HCT116 (cell line): ENCODE results near the gene PTPMT1. TPM values are rescaled to one million over a fixed set of nuclear protein-coding genes. Genes with fewer than 3 reads are reported as not detected.

Experiments used
- ATAC-seq: fragments of 200-7000 bp; cut with Tn5 transposase; 2 replicates; pipeline ENCODE4 v1.9.1; 2020; ENCODE audit warnings: mild to moderate bottlenecking, moderate library complexity
- BruUV-seq: library from RNA; stranded (reverse); fragments of 400-500 nt; replicated peaks from 2 replicates; lab custom pipeline; 2021; lab: Mats Ljungman, UMichigan
- CTCF ChIA-PET: fragments of 300-600 bp; sonication (Branson Sonifier 250); formaldehyde crosslinking; loops from one replicate; lab custom pipeline; 2021; ENCODE audit warnings: antibody characterized with exemption; lab: Charles Lee
- POLR2A ChIA-PET: fragments of 300-600, 350-600 bp; sonication (Branson Sonifier 250); formaldehyde crosslinking; loops from one replicate; lab custom pipeline; 2021; ENCODE audit warnings: antibody characterized with exemption; lab: Charles Lee
- RAD21 ChIA-PET, 2 experiments: fragments of 300-600 bp; sonication (Branson Sonifier 250); formaldehyde crosslinking; loops; one replicate each; lab custom pipeline; 2023; ENCODE audit warnings: low total read pairs in 2 of 2; ENCODE audit not compliant: uncharacterized antibody in 2 of 2, unreplicated experiment in 2 of 2, low non-redundant PET in 1 of 2; lab: Charles Lee
- DNase-seq: peaks from one replicate; pipeline ENCODE4 v3.0.0-alpha.2; 2010; ENCODE audit warnings: low read depth, low spot score
- H2AFZ ChIP-seq: fragments of 200-600 bp; shearing (Covaris generic), sonication (generic); 2 replicates; pipeline ENCODE4 v1.6.1; 2017; ENCODE audit warnings: low read depth, mixed run types, mixed read lengths, antibody characterized with exemption, low read length; ENCODE audit not compliant: poor library complexity, severe bottlenecking
- H3K27ac ChIP-seq: 2 replicates; pipeline ENCODE4 v1.5.1; 2012; ENCODE audit warnings: low read depth, low read length
- H3K27me3 ChIP-seq: fragments of 200-600 bp; sonication (generic); 2 replicates; pipeline ENCODE4 v1.6.1; 2016; ENCODE audit warnings: mixed run types, low read length, mixed read lengths; ENCODE audit not compliant: insufficient read depth
- H3K36me3 ChIP-seq, 2 experiments: fragments of 200-500 bp in 1 of 2; fragments of 200-600 bp in 1 of 2; sonication (Bioruptor generic) in 1 of 2; sonication (generic) in 1 of 2; 2 replicates each; pipeline versions ENCODE4 v1.5.1 to v1.6.1; 2014 to 2016; ENCODE audit warnings: low read length in 2 of 2, inconsistent platforms in 1 of 2, mixed read lengths in 1 of 2, mixed run types in 1 of 2; ENCODE audit not compliant: insufficient read depth in 2 of 2, control insufficient read depth in 1 of 2
- H3K4me1 ChIP-seq, 2 experiments: fragments of 200-600 bp in 1 of 2; sonication (generic) in 1 of 2; 2 replicates each; pipeline versions ENCODE4 v1.5.1 to v1.6.1; 2012 to 2017; ENCODE audit warnings: low read length in 2 of 2, inconsistent platforms in 1 of 2, mild to moderate bottlenecking in 1 of 2, mixed read lengths in 1 of 2, mixed run types in 1 of 2, moderate library complexity in 1 of 2; ENCODE audit not compliant: insufficient read depth in 2 of 2, control insufficient read depth in 1 of 2
- H3K4me2 ChIP-seq: fragments of 200-600 bp; sonication (generic); 2 replicates; pipeline ENCODE4 v1.6.1; 2017; ENCODE audit warnings: mixed run types, low read length, mixed read lengths
- H3K4me3 ChIP-seq, 2 experiments: fragments of 200-600 bp in 1 of 2; sonication (generic) in 1 of 2; replicated peaks in 1 of 2; 2 replicates each; pipeline ENCODE4 v1.5.1; 2011 to 2016; ENCODE audit warnings: low read length in 2 of 2, control low read depth in 1 of 2, low read depth in 1 of 2, mild to moderate bottlenecking in 1 of 2, mixed read lengths in 1 of 2, mixed run types in 1 of 2
- H3K79me2 ChIP-seq: fragments of 200-600 bp; sonication (generic); 2 replicates; pipeline ENCODE4 v1.6.1; 2017; ENCODE audit warnings: mild to moderate bottlenecking, mixed run types, low read length, moderate library complexity, mixed read lengths; ENCODE audit not compliant: insufficient read depth
- H3K9ac ChIP-seq: fragments of 200-600 bp; sonication (generic); 2 replicates; pipeline ENCODE4 v1.6.1; 2016; ENCODE audit warnings: low read length, mixed read lengths
- H3K9me2 ChIP-seq: fragments of 200-600 bp; sonication (generic), shearing (Covaris generic); 2 replicates; pipeline ENCODE4 v1.6.1; 2017; ENCODE audit warnings: mixed run types, mild to moderate bottlenecking, moderate library complexity; ENCODE audit not compliant: insufficient read depth
- H3K9me3 ChIP-seq, 2 experiments: fragments of 200-500 bp in 1 of 2; fragments of 200-600 bp in 1 of 2; sonication (Bioruptor generic) in 1 of 2; sonication (generic) in 1 of 2; 2 replicates each; pipeline ENCODE4 v1.6.1; 2014 to 2017; ENCODE audit warnings: low read length in 2 of 2, mixed read lengths in 2 of 2, inconsistent platforms in 1 of 2, low read depth in 1 of 2, mild to moderate bottlenecking in 1 of 2, mixed run types in 1 of 2, moderate library complexity in 1 of 2; ENCODE audit not compliant: control insufficient read depth in 1 of 2, insufficient read depth in 1 of 2
- H4K20me1 ChIP-seq: fragments of 200-600 bp; sonication (generic), shearing (Covaris generic); 2 replicates; pipeline ENCODE4 v1.6.1; 2017; ENCODE audit warnings: mixed run types, mild to moderate bottlenecking, moderate library complexity; ENCODE audit not compliant: insufficient read depth
- ATF3 ChIP-seq: IDR thresholded peaks from 2 replicates; pipeline ENCODE4 v1.6.1; 2012
- CBX3 ChIP-seq: IDR thresholded peaks from 2 replicates; pipeline ENCODE4 v1.6.1; 2012; ENCODE audit warnings: low read depth
- CEBPB ChIP-seq: IDR thresholded peaks from 2 replicates; pipeline ENCODE4 v1.6.1; 2012; ENCODE audit warnings: low read depth
- CTCF ChIP-seq, 3 experiments: fragments of 200-600 bp in 1 of 3; sonication (generic) in 1 of 3; IDR thresholded peaks in 2 of 3; conservative IDR thresholded peaks in 1 of 3; 2 replicates each; pipeline ENCODE4 v1.5.1; 2012 to 2017; ENCODE audit warnings: low read depth in 2 of 3, low read length in 2 of 3, antibody characterized with exemption in 1 of 3, borderline replicate concordance in 1 of 3, control low read depth in 1 of 3, mild to moderate bottlenecking in 1 of 3, mixed read lengths in 1 of 3, mixed run types in 1 of 3, moderate library complexity in 1 of 3; ENCODE audit not compliant: insufficient read depth in 1 of 3
- ELF1 ChIP-seq: IDR thresholded peaks from 2 replicates; pipeline ENCODE4 v1.6.1; 2012; ENCODE audit warnings: low read depth, borderline replicate concordance
- MAX ChIP-seq: IDR thresholded peaks from 2 replicates; pipeline ENCODE4 v1.6.1; 2012
- REST ChIP-seq: IDR thresholded peaks from 2 replicates; pipeline ENCODE4 v1.6.1; 2012; ENCODE audit warnings: low read depth
- SIN3A ChIP-seq: IDR thresholded peaks from 2 replicates; pipeline ENCODE4 v1.6.1; 2012; ENCODE audit warnings: low read depth
- SP1 ChIP-seq: IDR thresholded peaks from 2 replicates; pipeline ENCODE4 v1.6.1; 2012; ENCODE audit warnings: low read depth
- TCF7L2 ChIP-seq: IDR thresholded peaks from 2 replicates; pipeline ENCODE4 v1.7.0; 2011; ENCODE audit warnings: borderline replicate concordance, inconsistent platforms; ENCODE audit not compliant: insufficient read depth, insufficient read length; ENCODE audit errors: extremely low read depth
- ZFX ChIP-seq: fragments of 450-650 bp; IDR thresholded peaks from 2 replicates; pipeline ENCODE4 v1.6.1; 2017
- ZNF274 ChIP-seq: fragments of 200-500 bp; sonication (Bioruptor generic); IDR thresholded peaks from 2 replicates; pipeline ENCODE4 v1.6.1; 2014; ENCODE audit warnings: mild to moderate bottlenecking, low read depth, low read length, inconsistent platforms
- intact Hi-C: fragments of 100-400 bp; cut with micrococcal nuclease; formaldehyde crosslinking; loops from 2 replicates; pipeline ENCODE4 v1.10.0; 2022
- total RNA-seq: library from RNA; stranded (reverse); gene quantifications from one replicate; pipeline ENCODE4 v1.2.1, GENCODE V29; 2021; ENCODE audit not compliant: unreplicated experiment

PTPMT1 gene
- total RNA-seq, 1 experiment from 2014 or later: 71.6 TPM

GRCh38 chr11:47607380-47607779 is 42.0 kb downstream of the PTPMT1 start:
- Histone ChIP-seq H3K27ac (no peak overlapping the region), H3K9me3 (no peaks in the 10 kb centered on the region), H3K79me2 (no peaks in the 10 kb centered on the region), H3K4me3 (no peak overlapping the region), H2AFZ (no peak overlapping the region), H3K27me3 (no peaks in the 10 kb centered on the region; the same call in 1 of the 2 replicates)
- ChIA-PET RAD21 (no interaction called here), CTCF (no interaction called here)
- DNase-seq: no peak
- no peak for TF ChIP-seq REST
- TF ChIP-seq ZNF274: no peak
- no peak for TF ChIP-seq ELF1
- TF ChIP-seq SIN3A: no peak
- no peak for TF ChIP-seq CBX3
- no peak for TF ChIP-seq TCF7L2
- no peak for TF ChIP-seq CTCF (IDR thresholded peaks at IDR 0.05 in 2 of 3, conservative IDR thresholded peaks at IDR 0.05 in 1 of 3; ENCODE audit: borderline replicate concordance in 1 of 3, insufficient read depth in 1 of 3, low read depth in 2 of 3, low read length in 2 of 3)
- TF ChIP-seq SP1: no peak
- TF ChIP-seq ZFX: no peak
- TF ChIP-seq MAX: no peak
- no peak for TF ChIP-seq CEBPB
- no peak for TF ChIP-seq ATF3
- TF ChIP-seq, all 23 proteins: peak for 0
- Histone ChIP-seq H3K9me2 (no peaks in the 10 kb centered on the region), H3K9ac (no peak overlapping the region), H3K4me2 (no peak overlapping the region), H3K4me1 (no peaks in the 10 kb centered on the region), H3K36me3 (no peaks in the 10 kb centered on the region), H4K20me1 (no peaks in the 10 kb centered on the region)
- POLR2A ChIA-PET: no interaction called here
- no TSS peak for BruUV-seq
- ATAC-seq: no peak
- intact Hi-C loops: no loop called here
